Activated CD8-positive, alpha-beta memory T cell treated with anti-CD3 and anti-CD28 coated beads, Interleukin-2, amount 50 U/mL, for 24 hours (primary cell): ENCODE measurements around the gene COX7A2.

Experiments used
- DNase-seq: peaks from one replicate; pipeline ENCODE4 v3.0.0-alpha.2; 2020; ENCODE audit errors: extremely low read depth

The COX7A2 gene

DNA sequence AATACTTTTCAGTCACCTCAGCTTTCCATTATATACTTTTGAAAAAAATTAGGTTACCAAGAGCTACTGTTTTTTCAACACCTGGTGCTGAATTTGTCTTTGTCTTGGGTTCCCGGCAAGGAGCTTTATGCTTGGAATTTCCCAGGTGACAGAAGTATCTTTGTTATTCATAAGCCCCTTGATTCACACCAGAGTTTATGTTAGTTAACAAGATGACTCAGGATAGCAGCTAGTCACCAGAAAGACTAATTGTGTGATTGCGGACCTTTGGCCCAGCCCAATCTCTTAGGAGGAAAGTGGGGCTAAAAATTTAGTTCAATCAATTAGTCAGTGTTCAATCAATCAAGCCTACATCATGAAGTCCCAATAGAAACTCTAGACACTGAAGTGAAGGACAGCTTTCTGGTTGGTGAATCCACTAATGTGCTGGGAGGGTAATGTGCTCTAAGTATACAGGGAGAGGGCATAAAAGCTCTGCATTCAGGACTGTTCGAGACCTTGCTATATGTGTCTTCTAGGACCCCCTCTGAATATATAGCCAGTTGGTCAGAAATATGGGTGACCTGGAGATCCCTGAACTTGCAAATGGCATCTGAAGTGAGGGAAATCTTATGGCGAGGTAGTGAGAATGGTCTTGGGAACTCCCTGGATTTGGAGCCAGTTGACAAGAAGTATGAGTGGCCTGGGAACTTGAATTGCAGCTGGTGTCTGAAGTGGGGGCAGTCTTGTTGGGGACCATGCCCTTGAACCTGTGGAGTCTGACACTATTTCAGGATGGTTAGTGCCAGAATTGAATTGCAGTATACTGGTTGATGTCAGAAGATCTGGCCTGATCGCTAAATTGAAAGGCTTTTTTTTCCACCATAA, 24.8 kb upstream of the COX7A2 start:
- DNase-seq: no peak

- no peak for DNase-seq
Measured at GRCh38 chr6:75267461-75267860, 23.9 kb upstream of the COX7A2 start.

DNA sequence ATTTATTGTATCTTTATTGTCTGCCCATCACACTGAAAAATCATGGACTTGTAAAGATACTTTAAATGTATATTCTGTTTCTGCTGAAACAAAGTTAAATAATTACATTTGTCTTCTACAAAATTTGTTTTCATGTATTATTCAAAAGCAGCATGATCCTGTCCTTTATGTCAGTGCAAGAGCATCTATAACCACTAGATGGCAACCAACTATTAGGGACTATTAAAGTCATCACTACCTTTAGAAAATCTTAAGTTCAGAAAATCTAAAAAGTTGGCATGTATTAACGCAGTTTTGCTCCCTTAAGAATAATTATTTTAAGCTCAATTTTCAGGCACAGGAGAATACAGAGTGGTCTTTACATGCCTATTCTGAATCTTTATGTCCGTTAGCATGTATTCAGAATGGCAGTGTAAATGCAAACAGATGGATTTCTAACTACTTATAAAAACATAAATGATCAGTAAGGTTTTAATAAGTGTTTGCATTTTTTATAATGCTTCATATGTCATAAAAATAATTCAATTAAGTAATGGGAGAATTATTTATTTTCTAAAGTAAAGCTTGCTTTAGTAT, 23.2 kb upstream of the COX7A2 start:
- DNase-seq: no peak

DNA sequence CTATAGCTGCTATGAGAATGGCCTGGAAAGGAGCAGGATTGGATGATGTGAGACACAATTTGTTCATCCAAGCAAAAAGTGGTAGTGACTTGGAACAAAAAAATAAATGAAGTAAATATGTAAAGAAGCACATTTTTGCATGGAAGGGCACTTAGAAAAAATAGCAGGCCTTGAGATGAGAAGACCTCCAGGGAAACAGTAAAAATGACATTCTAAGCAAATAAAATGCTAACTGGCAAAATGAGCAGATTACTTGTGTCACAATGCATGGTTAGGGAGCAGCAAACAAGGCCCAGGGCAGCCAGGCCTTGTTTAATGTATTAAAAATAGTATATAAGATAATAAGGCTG, 19.8 kb upstream of the COX7A2 start:
- DNase-seq: no peak

DNA sequence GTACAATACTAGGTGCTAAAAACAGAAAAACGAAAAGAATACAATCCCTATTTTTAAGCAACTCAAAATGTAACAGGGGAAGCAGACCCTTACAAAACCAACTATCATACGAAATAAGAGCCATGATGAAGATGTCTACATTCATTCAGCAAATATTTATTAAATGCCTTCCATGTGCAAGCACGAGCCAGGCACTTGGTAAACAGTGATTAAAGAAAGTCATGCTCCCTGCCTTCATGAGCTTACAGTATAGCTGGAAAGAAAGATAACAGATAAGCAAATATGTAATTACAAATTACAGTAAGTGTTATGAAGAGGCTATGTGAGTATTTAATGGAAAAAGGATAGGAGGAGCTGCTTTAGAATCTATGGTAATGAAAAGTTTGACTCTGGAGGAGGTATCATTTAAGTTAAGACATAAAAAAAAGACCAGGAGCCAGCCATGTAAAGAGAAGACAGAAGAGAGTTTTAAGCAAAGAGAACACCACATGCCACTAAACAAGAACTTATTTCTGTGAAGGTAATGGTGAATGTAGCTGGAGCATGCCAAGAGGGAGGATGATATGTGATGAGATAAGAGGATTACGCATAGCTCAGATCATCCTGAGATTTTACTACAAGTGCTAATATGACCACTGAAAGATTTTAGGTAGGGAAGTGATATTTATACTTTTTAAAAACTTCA, 19.3 kb upstream of the COX7A2 start:
- DNase-seq: no peak

- DNase-seq: no peak
Measured at GRCh38 chr6:75261299-75261698, 17.7 kb upstream of the COX7A2 start.

DNA sequence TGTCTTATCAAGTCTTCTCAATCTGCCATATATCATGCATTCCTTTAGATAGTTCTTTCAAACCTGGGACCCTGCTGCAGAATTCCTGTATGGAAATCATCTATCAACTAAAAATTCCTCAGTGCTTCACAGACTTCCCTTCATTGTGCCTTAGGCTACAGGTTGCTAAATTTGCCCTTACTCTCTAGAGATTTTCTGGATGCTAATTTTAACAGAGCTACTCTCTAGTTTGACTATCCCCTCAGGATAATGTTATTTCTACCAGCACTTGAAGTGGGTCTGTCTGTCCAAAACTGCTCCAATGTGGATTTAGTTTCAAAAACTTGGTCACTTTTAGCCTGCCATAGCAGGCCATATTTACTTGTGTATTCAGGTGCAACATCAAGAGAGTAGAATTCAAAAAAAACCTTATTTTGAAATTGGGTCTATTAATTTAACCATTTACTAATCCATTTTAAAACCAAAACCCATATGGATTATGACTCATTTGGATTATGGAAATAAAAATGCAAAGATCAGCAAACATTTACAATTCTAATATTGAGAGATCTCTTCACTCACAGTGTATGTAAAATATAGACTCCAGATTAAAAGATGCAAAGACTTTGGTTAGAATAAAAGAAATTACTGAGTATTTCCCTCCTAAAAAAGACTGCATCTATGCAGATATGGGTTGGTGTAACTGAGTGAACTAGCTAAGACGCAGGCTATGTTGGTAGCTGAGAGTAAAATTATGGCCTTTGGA, 13.9 kb upstream of the COX7A2 start:
- DNase-seq: no peak

DNA sequence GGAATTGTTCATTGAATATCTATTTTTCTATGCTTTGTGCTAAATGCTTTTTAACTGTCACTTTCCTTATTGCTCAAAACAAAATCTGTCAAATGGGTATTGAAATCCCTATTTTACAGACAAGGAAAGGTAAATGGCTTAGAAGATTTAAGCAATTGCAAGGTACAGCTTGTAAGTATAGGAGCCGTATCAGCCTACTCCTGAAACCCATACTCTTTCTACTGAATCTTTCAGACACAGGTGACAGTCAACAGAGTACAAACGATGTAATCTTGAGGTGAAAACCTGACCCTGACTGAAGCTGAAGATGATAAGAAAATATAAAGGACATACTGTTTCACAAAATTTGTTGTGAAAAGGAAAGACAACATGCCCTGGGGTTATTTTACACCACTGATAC, 7.0 kb upstream of the COX7A2 start:
- DNase-seq: no peak

DNA sequence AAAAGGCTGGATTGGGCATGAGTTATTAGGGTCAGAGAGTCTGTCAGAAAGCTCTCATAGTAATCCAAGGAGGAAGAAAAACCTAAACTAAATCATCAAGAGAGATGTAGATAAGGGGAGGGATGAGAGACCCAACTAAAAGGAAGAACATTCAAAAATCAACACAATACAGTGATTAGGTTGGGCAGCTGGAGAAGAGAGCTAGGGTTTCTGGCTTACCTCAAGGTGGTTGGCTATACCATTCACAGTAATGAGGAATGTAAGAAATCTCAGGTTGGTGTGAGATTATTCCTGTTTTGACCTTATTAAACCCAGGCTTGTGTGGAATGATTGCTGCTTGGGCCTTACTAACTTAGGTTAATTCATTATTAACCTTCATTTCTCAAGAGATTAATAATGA, 6.2 kb upstream of the COX7A2 start:
- DNase-seq: no peak

DNA sequence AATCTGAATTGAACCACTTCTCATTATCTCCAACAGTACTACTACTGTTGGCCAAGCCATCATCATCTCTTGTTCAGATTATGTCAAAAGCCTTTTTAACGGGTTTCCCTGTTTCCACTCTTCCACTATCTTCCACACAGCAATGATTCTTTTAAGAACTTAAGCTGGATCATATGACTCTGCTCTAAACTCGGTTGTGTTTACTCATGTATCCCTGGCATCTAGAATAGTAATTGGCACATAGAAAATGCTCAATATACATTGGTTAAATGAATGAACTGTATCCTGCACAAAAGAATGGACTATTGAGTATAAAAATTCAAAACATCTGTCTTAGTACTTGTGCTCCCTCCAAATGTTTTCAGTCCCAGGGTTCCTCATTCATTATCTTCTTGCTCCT, 2.8 kb upstream of the COX7A2 start:
- no peak for DNase-seq

DNA sequence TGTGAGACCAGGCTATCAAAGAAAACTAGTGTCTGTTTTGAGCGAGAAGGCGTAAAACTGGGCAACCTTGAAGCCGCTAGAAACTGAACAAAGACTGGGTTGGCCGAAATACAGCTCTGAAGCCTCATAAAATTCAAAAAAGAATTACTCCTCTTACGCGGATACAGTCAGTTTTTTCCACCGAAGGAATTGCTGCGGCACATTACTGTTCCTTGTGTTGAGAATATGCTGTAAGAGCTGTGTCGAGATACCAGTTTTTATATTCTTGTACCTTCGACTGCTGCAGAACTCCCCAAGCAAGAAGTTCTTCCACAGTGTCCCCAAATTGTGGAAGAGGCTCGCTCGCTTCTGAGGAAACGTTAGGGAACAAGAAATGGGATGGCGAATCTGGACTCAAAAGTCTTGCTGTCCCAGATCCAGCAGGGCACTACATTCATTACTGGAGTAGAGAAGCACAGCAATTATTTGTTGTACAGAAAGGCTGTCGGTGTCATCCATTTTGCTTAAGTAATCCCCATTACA, 523 bp upstream of the COX7A2 start:
- no peak for DNase-seq

DNA sequence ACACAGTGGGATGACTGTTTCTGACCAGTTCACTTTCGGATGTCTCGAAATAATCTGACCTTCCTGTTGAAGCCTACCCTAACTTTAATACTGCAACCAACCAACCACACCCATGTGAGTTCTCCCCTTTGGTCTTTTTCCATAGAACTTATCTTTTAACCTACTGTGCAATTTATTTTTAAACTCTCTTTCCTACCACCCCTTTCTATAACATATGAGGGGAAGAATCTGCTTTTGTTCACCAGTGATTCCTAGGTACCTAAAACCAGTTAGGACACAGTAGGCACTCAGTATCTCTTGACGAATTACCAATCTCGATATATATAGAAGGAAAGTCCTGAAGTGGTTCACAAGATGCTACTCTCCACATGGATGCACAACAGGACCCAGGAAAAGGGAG, 7.0 kb downstream of the COX7A2 start:
- DNase-seq: no peak

- DNase-seq: no peak
Measured at GRCh38 chr6:75235271-75235670, 8.3 kb downstream of the COX7A2 start.

DNA sequence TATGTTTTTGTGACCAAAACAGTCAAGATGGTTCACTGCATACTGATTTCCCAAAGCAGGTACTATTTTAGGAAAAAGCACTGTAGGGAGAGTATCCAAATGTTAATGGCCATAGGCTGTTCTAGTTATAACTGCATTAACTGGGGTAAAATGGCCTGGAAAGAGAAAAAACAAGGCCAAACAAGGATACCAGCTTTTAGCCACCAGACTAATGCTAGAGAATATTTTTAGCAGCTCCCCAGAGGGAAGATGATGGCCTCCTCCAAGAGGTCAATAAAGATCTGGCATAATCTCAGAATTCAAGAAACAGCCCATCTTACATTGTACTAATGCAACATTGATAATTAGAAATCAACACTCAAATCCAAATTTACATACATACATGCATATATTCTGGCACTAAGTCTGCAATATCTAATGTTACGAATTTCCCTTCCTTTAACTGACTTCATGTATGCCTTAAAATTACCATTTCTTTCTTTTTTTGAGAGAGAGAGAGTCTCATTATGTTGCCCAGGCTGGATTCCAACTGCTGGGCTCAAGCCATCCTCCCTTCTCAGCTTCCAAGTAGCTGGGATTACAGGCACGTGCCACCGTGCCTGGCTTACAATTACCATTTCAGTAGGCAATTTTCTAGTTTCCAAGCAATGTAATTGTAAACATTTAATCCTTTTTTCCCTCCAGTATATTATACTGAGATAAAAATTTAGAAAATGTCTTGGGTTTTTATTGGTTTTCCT, 9.3 kb downstream of the COX7A2 start:
- DNase-seq: no peak

GRCh38 chr6:75233092-75233615, 10.4 kb downstream of the COX7A2 start:
- DNase-seq: no peak

- DNase-seq: no peak
Measured at GRCh38 chr6:75230484-75231325, 12.9 kb downstream of the COX7A2 start.

DNA sequence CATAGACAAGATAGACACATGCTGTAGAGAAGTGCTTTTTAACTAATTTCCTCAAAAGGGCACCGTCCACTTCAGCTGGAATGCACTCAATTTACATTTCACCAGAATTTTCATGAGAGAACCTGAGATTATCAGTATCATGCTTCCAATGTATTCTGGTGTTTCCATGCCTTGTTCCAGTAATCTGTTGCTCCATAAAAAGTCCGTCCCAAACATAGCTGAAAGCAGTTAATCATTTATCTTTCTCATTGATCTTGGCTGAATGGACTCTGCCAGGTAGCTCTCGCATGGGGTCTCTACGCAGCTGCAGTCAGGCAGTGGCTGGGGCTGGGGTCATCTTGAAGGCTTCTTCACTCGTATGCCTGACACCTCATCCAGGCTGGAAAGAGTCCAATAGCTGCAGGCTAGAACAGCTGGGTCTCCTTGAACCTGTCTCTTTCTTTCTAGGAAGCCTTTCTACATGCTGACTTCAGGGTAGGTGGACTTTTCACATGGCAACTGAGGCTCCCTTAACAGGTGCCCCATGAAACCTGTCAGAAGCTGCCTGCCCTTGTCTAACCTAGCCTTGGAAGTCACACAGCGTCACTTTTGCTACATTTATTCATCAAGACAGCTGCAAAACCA, 19.2 kb downstream of the COX7A2 start:
- no peak for DNase-seq

DNA sequence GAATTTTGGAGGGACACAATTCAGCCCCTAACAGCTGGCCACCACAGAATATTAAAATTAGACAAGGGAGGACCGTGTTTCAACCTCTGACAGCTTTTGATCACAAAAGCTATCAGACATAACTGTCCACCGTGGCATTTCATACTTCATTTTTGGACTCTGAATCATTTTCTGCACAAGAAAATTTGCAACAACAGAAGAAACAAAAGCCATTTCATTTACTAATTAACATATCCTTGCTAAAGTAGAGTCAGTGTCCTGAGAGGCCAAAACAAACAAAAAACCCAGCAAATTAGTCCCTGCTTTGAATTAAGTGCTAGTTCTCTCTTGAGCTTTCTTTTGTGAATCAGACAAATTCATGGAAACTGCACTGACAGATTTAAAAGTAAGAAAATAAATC, 20.2 kb downstream of the COX7A2 start:
- no peak for DNase-seq

DNA sequence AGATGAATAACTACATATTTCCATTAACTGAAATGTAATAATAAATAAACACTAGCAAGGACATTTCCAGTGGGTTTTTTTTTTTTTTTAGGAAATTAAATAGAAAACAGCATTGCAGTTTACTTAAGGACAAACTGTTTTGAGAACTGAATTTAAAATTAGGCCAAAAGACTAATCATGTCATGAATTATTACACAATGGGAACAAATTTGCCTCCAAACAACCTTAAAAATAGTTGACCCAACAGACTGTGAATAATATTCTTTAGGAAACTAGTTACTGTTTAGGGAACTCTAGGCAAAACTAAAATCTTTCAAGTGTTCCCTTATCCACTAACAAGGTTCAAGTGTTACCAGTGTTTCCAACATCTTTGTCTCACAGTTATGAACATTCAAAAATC, 21.3 kb downstream of the COX7A2 start:
- DNase-seq: no peak

- DNase-seq: no peak
Measured at GRCh38 chr6:75221116-75221515, 22.5 kb downstream of the COX7A2 start.
